ENCODE measurements around the gene RABGAP1L. TPM values are rescaled to one million over a fixed set of nuclear protein-coding genes. Genes with fewer than 3 reads are reported as not detected.
"Not testable (repeated sequence)": the region's sequence is repeated elsewhere in the genome, so short reads cannot be mapped to it uniquely, and the experiment has no call there.

The RABGAP1L gene
- total and polyA plus RNA-seq, 10 of the 15 experiments (the other 5 are each of a cell fraction or from before 2014, with no cell fraction given), result 5.8 to 194 (median 113) TPM

GRCh38 chr1:174649572-174649971 is 490.3 kb downstream of the RABGAP1L start:
- H3K4me3 ChIP-seq; H3K9me3 ChIP-seq (replicated peaks; ENCODE audit: control insufficient read depth, insufficient read depth, low read length); CTCF ChIA-PET; H2AFZ ChIP-seq (ENCODE audit: control insufficient read depth, low read depth, low read length); in situ Hi-C loops (cut with MboI); H3K4me1 ChIP-seq (ENCODE audit: control insufficient read depth, insufficient read depth, low read length); SMC1A ChIA-PET (ENCODE audit: uncharacterized antibody, unreplicated experiment); H3K79me2 ChIP-seq (ENCODE audit: control insufficient read depth, insufficient read depth, low read length); intact Hi-C loops (cut with micrococcal nuclease; ENCODE audit: unreplicated experiment); H3K9ac ChIP-seq (ENCODE audit: control insufficient read depth, insufficient read depth, low read length); FAIRE-seq; H3K27me3 ChIP-seq (replicated peaks in 1 of 2; ENCODE audit: control insufficient read depth in 2 of 2, insufficient read depth in 2 of 2, low read length in 1 of 2); BruUV-seq (replicated peaks); H3K36me3 ChIP-seq (ENCODE audit: control insufficient read depth in 2 of 2, insufficient read depth in 2 of 2, low read length in 1 of 2); H4K20me1 ChIP-seq (ENCODE audit: control insufficient read depth, insufficient read depth); H3K27ac ChIP-seq (ENCODE audit: control insufficient read depth, insufficient read depth); ATAC-seq; DNase-seq (ENCODE audit: low read depth, low spot score); RAD21 ChIA-PET (ENCODE audit: unreplicated experiment); H3K4me2 ChIP-seq (ENCODE audit: control insufficient read depth, insufficient read depth): not testable (repeated sequence)
- WGBS (ENCODE audit: insufficient coverage, insufficient replicate concordance, low lambda C conversion rate, missing lambda C conversion rate), result 100% methylated on average over 2 of the region's 2 CpGs
- POLR2A ChIA-PET, result interaction anchor here (0.6 kb wide), 1 partner anchor 73 kb away, joined by 5 read pairs; no protein-coding TSS in a partner anchor

DNA sequence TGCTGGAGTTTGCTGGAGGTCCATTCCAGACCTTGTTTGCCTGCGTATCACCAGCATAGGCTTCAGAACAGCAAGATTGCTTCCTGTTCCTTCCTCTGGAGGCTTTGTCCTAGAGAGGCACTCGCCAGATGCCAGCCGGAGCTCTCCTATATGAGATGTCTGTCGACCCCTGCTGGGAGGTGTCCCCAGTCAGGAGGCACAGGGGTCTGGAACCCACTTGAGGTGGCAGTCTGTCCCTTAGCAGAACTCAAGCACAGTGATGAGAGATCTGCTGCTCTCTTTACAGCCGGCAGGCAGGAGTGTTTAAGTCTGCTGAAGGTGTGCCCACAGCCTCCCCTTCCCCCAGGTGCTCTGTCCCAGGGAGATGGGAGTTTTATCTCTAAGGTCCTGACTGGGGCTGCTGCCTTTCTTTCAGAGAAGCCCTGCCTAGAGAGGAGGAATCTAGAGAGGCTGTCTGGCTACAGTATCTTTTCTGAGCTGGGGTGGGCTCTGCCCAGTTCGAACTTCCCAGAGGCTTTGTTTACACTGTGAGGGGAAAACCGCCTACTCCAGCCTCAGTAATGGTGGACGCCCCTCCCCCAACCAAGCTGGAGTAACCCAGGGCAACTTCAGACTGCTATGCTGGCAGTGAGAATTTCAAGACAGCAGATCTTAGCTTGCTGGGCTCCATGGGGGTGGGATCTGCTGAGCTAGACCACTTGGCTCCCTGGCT is 493.4 kb downstream of the RABGAP1L start:
- intact Hi-C loops (cut with micrococcal nuclease; ENCODE audit: unreplicated experiment), result no loop called here
- ChIA-PET RAD21 (ENCODE audit: unreplicated experiment) (no interaction called here), POLR2A (no interaction called here), SMC1A (ENCODE audit: uncharacterized antibody, unreplicated experiment) (no interaction called here), CTCF (no interaction called here)
- Histone ChIP-seq H3K4me2 (ENCODE audit: control insufficient read depth, insufficient read depth) (no peak overlapping the region), H3K27ac (ENCODE audit: control insufficient read depth, insufficient read depth) (no peak overlapping the region), H3K4me3 (no peak overlapping the region), H3K4me1 (ENCODE audit: control insufficient read depth, insufficient read depth, low read length) (no peaks in the 10 kb centered on the region), H3K27me3 (replicated peaks in 1 of 2; ENCODE audit: control insufficient read depth in 2 of 2, insufficient read depth in 2 of 2, low read length in 1 of 2) (no peaks in the 10 kb centered on the region), H3K79me2 (ENCODE audit: control insufficient read depth, insufficient read depth, low read length) (no peaks in the 10 kb centered on the region), H2AFZ (ENCODE audit: control insufficient read depth, low read depth, low read length) (no peak overlapping the region), H3K9me3 (replicated peaks; ENCODE audit: control insufficient read depth, insufficient read depth, low read length) (no peaks in the 10 kb centered on the region; the same call in 2 of the 3 replicates), H3K36me3 (ENCODE audit: control insufficient read depth in 2 of 2, insufficient read depth in 2 of 2, low read length in 1 of 2) (0 out of 4 replicates have a peak, but pooled peaks cover 0 to under 1% of the 10 kb centered on the region in 2 experiments), H3K9ac (ENCODE audit: control insufficient read depth, insufficient read depth, low read length) (no peak overlapping the region), H4K20me1 (ENCODE audit: control insufficient read depth, insufficient read depth) (no peaks in the 10 kb centered on the region)
- FAIRE-seq (no peak), DNase-seq (ENCODE audit: low read depth, low spot score) (no peak), ATAC-seq (no peak)
- no TSS peak for BruUV-seq (replicated peaks)
- WGBS (ENCODE audit: insufficient coverage, insufficient replicate concordance, low lambda C conversion rate, missing lambda C conversion rate), result 89% methylated on average over 8 of the region's 8 CpGs
- in situ Hi-C loops (cut with MboI), result no loop called here
- TF ChIP-seq POLR2A (IDR thresholded peaks at IDR 0.05; ENCODE audit: low read depth, low read length) (no peak), ZBTB40 (IDR thresholded peaks at IDR 0.05; ENCODE audit: borderline replicate concordance) (no peak), SMARCA5 (IDR thresholded peaks at IDR 0.05) (no peak)
- TF ChIP-seq, protein P1, sequence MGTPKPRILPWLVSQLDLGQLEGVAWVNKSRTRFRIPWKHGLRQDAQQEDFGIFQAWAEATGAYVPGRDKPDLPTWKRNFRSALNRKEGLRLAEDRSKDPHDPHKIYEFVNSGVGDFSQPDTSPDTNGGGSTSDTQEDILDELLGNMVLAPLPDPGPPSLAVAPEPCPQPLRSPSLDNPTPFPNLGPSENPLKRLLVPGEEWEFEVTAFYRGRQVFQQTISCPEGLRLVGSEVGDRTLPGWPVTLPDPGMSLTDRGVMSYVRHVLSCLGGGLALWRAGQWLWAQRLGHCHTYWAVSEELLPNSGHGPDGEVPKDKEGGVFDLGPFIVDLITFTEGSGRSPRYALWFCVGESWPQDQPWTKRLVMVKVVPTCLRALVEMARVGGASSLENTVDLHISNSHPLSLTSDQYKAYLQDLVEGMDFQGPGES (IDR thresholded peaks at IDR 0.05), result no peak
- TF ChIP-seq, protein P2, sequence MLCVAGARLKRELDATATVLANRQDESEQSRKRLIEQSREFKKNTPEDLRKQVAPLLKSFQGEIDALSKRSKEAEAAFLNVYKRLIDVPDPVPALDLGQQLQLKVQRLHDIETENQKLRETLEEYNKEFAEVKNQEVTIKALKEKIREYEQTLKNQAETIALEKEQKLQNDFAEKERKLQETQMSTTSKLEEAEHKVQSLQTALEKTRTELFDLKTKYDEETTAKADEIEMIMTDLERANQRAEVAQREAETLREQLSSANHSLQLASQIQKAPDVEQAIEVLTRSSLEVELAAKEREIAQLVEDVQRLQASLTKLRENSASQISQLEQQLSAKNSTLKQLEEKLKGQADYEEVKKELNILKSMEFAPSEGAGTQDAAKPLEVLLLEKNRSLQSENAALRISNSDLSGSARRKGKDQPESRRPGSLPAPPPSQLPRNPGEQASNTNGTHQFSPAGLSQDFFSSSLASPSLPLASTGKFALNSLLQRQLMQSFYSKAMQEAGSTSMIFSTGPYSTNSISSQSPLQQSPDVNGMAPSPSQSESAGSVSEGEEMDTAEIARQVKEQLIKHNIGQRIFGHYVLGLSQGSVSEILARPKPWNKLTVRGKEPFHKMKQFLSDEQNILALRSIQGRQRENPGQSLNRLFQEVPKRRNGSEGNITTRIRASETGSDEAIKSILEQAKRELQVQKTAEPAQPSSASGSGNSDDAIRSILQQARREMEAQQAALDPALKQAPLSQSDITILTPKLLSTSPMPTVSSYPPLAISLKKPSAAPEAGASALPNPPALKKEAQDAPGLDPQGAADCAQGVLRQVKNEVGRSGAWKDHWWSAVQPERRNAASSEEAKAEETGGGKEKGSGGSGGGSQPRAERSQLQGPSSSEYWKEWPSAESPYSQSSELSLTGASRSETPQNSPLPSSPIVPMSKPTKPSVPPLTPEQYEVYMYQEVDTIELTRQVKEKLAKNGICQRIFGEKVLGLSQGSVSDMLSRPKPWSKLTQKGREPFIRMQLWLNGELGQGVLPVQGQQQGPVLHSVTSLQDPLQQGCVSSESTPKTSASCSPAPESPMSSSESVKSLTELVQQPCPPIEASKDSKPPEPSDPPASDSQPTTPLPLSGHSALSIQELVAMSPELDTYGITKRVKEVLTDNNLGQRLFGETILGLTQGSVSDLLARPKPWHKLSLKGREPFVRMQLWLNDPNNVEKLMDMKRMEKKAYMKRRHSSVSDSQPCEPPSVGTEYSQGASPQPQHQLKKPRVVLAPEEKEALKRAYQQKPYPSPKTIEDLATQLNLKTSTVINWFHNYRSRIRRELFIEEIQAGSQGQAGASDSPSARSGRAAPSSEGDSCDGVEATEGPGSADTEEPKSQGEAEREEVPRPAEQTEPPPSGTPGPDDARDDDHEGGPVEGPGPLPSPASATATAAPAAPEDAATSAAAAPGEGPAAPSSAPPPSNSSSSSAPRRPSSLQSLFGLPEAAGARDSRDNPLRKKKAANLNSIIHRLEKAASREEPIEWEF (IDR thresholded peaks at IDR 0.05; ENCODE audit: insufficient replicate concordance, low read depth, low read length), result no peak

All from GM12878 (cell line).